Measurements from ENCODE around the gene ST14. TPM values are rescaled to one million over a fixed set of nuclear protein-coding genes. Genes with fewer than 3 reads are reported as not detected.
A peak's percentile ranks its signal among the peaks of the same experiment; 100 is the strongest.

Gene ST14
- not detected for total RNA-seq

GRCh38 chr11:130159657-130160497 lies at the start of gene ST14:
Gene ST14 (plus strand): TSS chr11:130159782. CDS start chr11:130159980, 198 bp downstream.
- POLR2A ChIA-PET, result no interaction called here
- CTCF ChIA-PET, result interaction anchor here (1.1 kb wide), 1 partner anchor 14 kb away, joined by 3 read pairs; no protein-coding TSS in a partner anchor
- peaks cover 63% of the 10 kb centered on the region for H3K27me3 Mint-ChIP-seq
- H3K9me3 Mint-ChIP-seq, result no peaks in the 10 kb centered on the region
- H3K36me3 Mint-ChIP-seq (ENCODE audit: low read depth), result no peaks in the 10 kb centered on the region
- H3K4me1 Mint-ChIP-seq, result peaks cover 10% of the 10 kb centered on the region
- H3K27ac Mint-ChIP-seq, result no peak within 1 kb of the TSS
- peak within 1 kb of the TSS; percentile 21 for H3K4me3 Mint-ChIP-seq
- no peak for DNase-seq

GRCh38 chr11:130110339-130111108 lies 49.1 kb upstream of the ST14 start:
- peaks cover 3% of the 10 kb centered on the region for H3K9me3 Mint-ChIP-seq
- H3K27ac Mint-ChIP-seq, result no peak overlapping the region
- no peak for DNase-seq
- peaks cover 8% of the 10 kb centered on the region for H3K27me3 Mint-ChIP-seq
- H3K36me3 Mint-ChIP-seq (ENCODE audit: low read depth), result peaks cover 2% of the 10 kb centered on the region
- H3K4me1 Mint-ChIP-seq, result no peaks in the 10 kb centered on the region
- CTCF ChIA-PET, result interaction anchor here (0.6 kb wide), 1 partner anchor 53 kb away, joined by 3 read pairs; no protein-coding TSS in a partner anchor
- H3K4me3 Mint-ChIP-seq, result no peak overlapping the region
- POLR2A ChIA-PET, result no interaction called here

GRCh38 chr11:130112071-130112830 lies 47.3 kb upstream of the ST14 start:
- POLR2A ChIA-PET, result no interaction called here
- Mint-ChIP-seq H3K4me3 (no peak overlapping the region), H3K36me3 (ENCODE audit: low read depth) (peaks cover 2% of the 10 kb centered on the region), H3K27ac (no peak overlapping the region), H3K27me3 (peaks cover 12% of the 10 kb centered on the region), H3K9me3 (no peaks in the 10 kb centered on the region), H3K4me1 (no peaks in the 10 kb centered on the region)
- CTCF ChIA-PET, result interaction anchor here (0.8 kb wide), 1 partner anchor 115 kb away, joined by 4 read pairs; no protein-coding TSS in a partner anchor
- DNase-seq, result no peak

- Mint-ChIP-seq H3K36me3 (ENCODE audit: low read depth) (no peaks in the 10 kb centered on the region), H3K4me1 (peaks cover 13% of the 10 kb centered on the region), H3K9me3 (no peaks in the 10 kb centered on the region), H3K27ac (no peak overlapping the region), H3K27me3 (peaks cover 14% of the 10 kb centered on the region), H3K4me3 (no peak overlapping the region)
- POLR2A ChIA-PET, result no interaction called here
- CTCF ChIA-PET, result interaction anchor here (1.5 kb wide), 1 partner anchor 14 kb away, joined by 3 read pairs; no protein-coding TSS in a partner anchor
- DNase-seq, result no peak
Observed at GRCh38 chr11:130114281-130114680, 45.3 kb upstream of the ST14 start.

GRCh38 chr11:130114726-130115125 lies 44.9 kb upstream of the ST14 start:
- peaks cover 17% of the 10 kb centered on the region for H3K4me1 Mint-ChIP-seq
- H3K4me3 Mint-ChIP-seq, result no peak overlapping the region
- H3K27ac Mint-ChIP-seq, result no peak overlapping the region
- ChIA-PET POLR2A (no interaction called here), CTCF (no interaction called here)
- H3K27me3 Mint-ChIP-seq, result peaks cover 18% of the 10 kb centered on the region
- no peaks in the 10 kb centered on the region for H3K36me3 Mint-ChIP-seq (ENCODE audit: low read depth)
- no peaks in the 10 kb centered on the region for H3K9me3 Mint-ChIP-seq
- DNase-seq, result no peak

GRCh38 chr11:130115218-130115617 lies 44.4 kb upstream of the ST14 start:
- Mint-ChIP-seq H3K4me1 (peaks cover 17% of the 10 kb centered on the region), H3K4me3 (no peak overlapping the region), H3K36me3 (ENCODE audit: low read depth) (no peaks in the 10 kb centered on the region), H3K9me3 (no peaks in the 10 kb centered on the region), H3K27ac (no peak overlapping the region), H3K27me3 (peaks cover 21% of the 10 kb centered on the region)
- ChIA-PET CTCF (no interaction called here), POLR2A (no interaction called here)
- no peak for DNase-seq

- DNase-seq, result no peak
- POLR2A ChIA-PET, result no interaction called here
- Mint-ChIP-seq H3K36me3 (ENCODE audit: low read depth) (peaks cover 6% of the 10 kb centered on the region), H3K27me3 (peaks cover 29% of the 10 kb centered on the region), H3K4me1 (peaks cover 41% of the 10 kb centered on the region), H3K4me3 (no peak overlapping the region), H3K27ac (no peak overlapping the region), H3K9me3 (no peaks in the 10 kb centered on the region)
- CTCF ChIA-PET, result interaction anchor here (0.6 to 0.9 kb wide), 4 partner anchors 9 to 112 kb away, joined by 3 to 5 read pairs (median 4); no protein-coding TSS in a partner anchor
Observed at GRCh38 chr11:130118165-130118564, 41.4 kb upstream of the ST14 start.

- Mint-ChIP-seq H3K4me1 (peaks cover 41% of the 10 kb centered on the region), H3K4me3 (no peak overlapping the region), H3K36me3 (ENCODE audit: low read depth) (peaks cover 9% of the 10 kb centered on the region), H3K27ac (no peak overlapping the region), H3K27me3 (peaks cover 29% of the 10 kb centered on the region), H3K9me3 (no peaks in the 10 kb centered on the region)
- POLR2A ChIA-PET, result no interaction called here
- DNase-seq, result peak; percentile 18
- CTCF ChIA-PET, result interaction anchor here (0.6 to 0.9 kb wide), 3 partner anchors 74 to 113 kb away, joined by 3 to 5 read pairs (median 5); no protein-coding TSS in a partner anchor
Observed at GRCh38 chr11:130118636-130119387, 40.8 kb upstream of the ST14 start.

- ChIA-PET POLR2A (no interaction called here), CTCF (interaction anchor here (1.0 kb wide), 1 partner anchor 13 kb away, joined by 5 read pairs; no protein-coding TSS in a partner anchor)
- no peak for DNase-seq
Observed at GRCh38 chr11:130120045-130120444, 39.5 kb upstream of the ST14 start.

GRCh38 chr11:130121445-130121978 lies 38.1 kb upstream of the ST14 start:
- H3K36me3 Mint-ChIP-seq (ENCODE audit: low read depth), result peaks cover 9% of the 10 kb centered on the region
- H3K27ac Mint-ChIP-seq, result no peak overlapping the region
- DNase-seq, result peak; percentile 21
- CTCF ChIA-PET, result interaction anchor here (1.4 to 1.8 kb wide), 2 partner anchors 10 to 198 kb away, joined by 3 to 6 read pairs; no protein-coding TSS in a partner anchor
- peaks cover 41% of the 10 kb centered on the region for H3K4me1 Mint-ChIP-seq
- POLR2A ChIA-PET, result no interaction called here
- H3K27me3 Mint-ChIP-seq, result peaks cover 23% of the 10 kb centered on the region
- H3K4me3 Mint-ChIP-seq, result no peak overlapping the region
- H3K9me3 Mint-ChIP-seq, result no peaks in the 10 kb centered on the region

More at GRCh38 chr11:130120045-130120444, 39.5 kb upstream of the ST14 start:
- peaks cover 9% of the 10 kb centered on the region for H3K36me3 Mint-ChIP-seq (ENCODE audit: low read depth)
- H3K4me1 Mint-ChIP-seq, result peaks cover 41% of the 10 kb centered on the region
- H3K9me3 Mint-ChIP-seq, result no peaks in the 10 kb centered on the region
- peaks cover 30% of the 10 kb centered on the region for H3K27me3 Mint-ChIP-seq
- no peak overlapping the region for H3K27ac Mint-ChIP-seq
- H3K4me3 Mint-ChIP-seq, result no peak overlapping the region

GRCh38 chr11:130122141-130122575 lies 37.4 kb upstream of the ST14 start:
- Mint-ChIP-seq H3K36me3 (ENCODE audit: low read depth) (peaks cover 9% of the 10 kb centered on the region), H3K4me3 (no peak overlapping the region), H3K4me1 (peaks cover 41% of the 10 kb centered on the region), H3K27ac (no peak overlapping the region), H3K27me3 (peaks cover 23% of the 10 kb centered on the region), H3K9me3 (no peaks in the 10 kb centered on the region)
- DNase-seq, result no peak
- CTCF ChIA-PET, result interaction anchor here (0.6 to 1.8 kb wide), 4 partner anchors 10 to 247 kb away, joined by 3 to 6 read pairs (median 3); no protein-coding TSS in a partner anchor
- POLR2A ChIA-PET, result no interaction called here

Measured in activated CD4-positive, alpha-beta T cell treated with anti-CD3 and anti-CD28 coated beads, Interleukin-2, amount 10 ng/mL, durations not matched to agents 7 days and 5 days (primary cell).